Smooth muscle cell (in vitro differentiated cells): ENCODE data around the gene TNRC18. TPM values are rescaled to one million over a fixed set of nuclear protein-coding genes. Genes with fewer than 3 reads are reported as not detected.
"Not testable (repeated sequence)": the region's sequence is repeated elsewhere in the genome, so short reads cannot be mapped to it uniquely, and the experiment has no call there.

Source experiments
- DNase-seq: peaks from one replicate; lab custom pipeline; 2025; ENCODE audit not compliant: unreplicated experiment; lab: John Stamatoyannopoulos, UW
- H2AFZ ChIP-seq: fragments of 200-600 bp; sonication (generic); 2 replicates; pipeline ENCODE4 v1.6.0; 2016; ENCODE audit warnings: antibody characterized with exemption, low read depth, mild to moderate bottlenecking
- H3F3A ChIP-seq: fragments of 200-600 bp; sonication (generic); 2 replicates; pipeline ENCODE4 v1.6.0; 2017; ENCODE audit warnings: antibody characterized with exemption, low read depth
- H3K27ac ChIP-seq: fragments of 200-600 bp; sonication (generic); 2 replicates; pipeline ENCODE4 v1.5.1; 2016; ENCODE audit warnings: low read depth, mild to moderate bottlenecking
- H3K27me3 ChIP-seq: fragments of 200-600 bp; sonication (generic); 2 replicates; pipeline ENCODE4 v1.6.1; 2016; ENCODE audit warnings: low read depth, mild to moderate bottlenecking
- H3K36me3 ChIP-seq: fragments of 200-600 bp; sonication (generic); 2 replicates; pipeline ENCODE4 v1.5.1; 2016; ENCODE audit warnings: low read depth
- H3K4me1 ChIP-seq: fragments of 200-600 bp; sonication (generic); 2 replicates; pipeline ENCODE4 v1.5.1; 2016; ENCODE audit warnings: low read depth
- H3K4me2 ChIP-seq: fragments of 200-600 bp; sonication (generic); 2 replicates; pipeline ENCODE4 v1.6.0; 2016; ENCODE audit warnings: mild to moderate bottlenecking
- H3K4me3 ChIP-seq: fragments of 200-600 bp; sonication (generic); 2 replicates; pipeline ENCODE4 v1.5.1; 2016; ENCODE audit warnings: mild to moderate bottlenecking
- H3K79me2 ChIP-seq: fragments of 200-600 bp; sonication (generic); 2 replicates; pipeline ENCODE4 v1.6.0; 2016; ENCODE audit warnings: low read depth, mild to moderate bottlenecking
- H3K9ac ChIP-seq: fragments of 200-600 bp; sonication (generic); 2 replicates; pipeline ENCODE4 v1.6.0; 2016; ENCODE audit warnings: low read depth
- H3K9me3 ChIP-seq: fragments of 200-600 bp; sonication (generic); replicated peaks from 2 replicates; pipeline ENCODE4 v1.5.1; 2016; ENCODE audit warnings: low read depth
- H4K20me1 ChIP-seq: fragments of 200-600 bp; sonication (generic); 2 replicates; pipeline ENCODE4 v1.6.0; 2016; ENCODE audit warnings: low read depth
- CTCF ChIP-seq: fragments of 200-600 bp; sonication (generic); IDR thresholded peaks from 2 replicates; pipeline ENCODE4 v1.5.1; 2017; ENCODE audit warnings: borderline replicate concordance, mild to moderate bottlenecking, antibody characterized with exemption; ENCODE audit not compliant: insufficient read depth, poor library complexity, severe bottlenecking
- WGBS: methylation state at CpG from one replicate; pipeline ENCODE4 v1.1.7; 2016; ENCODE audit warnings: low lambda C conversion rate; 5-methylcytosine and 5-hydroxymethylcytosine counted together
- polyA plus RNA-seq: library from polyadenylated mRNA; unstranded; fragments of >200 nt; fragmentation: Nextera tagmentation; extraction: Ambion mirVana; gene quantifications from 2 replicates; pipeline ENCODE4 v1.2.1, GENCODE V29; 2016
- total RNA-seq: library from RNA; depleted of rRNA; stranded (reverse); fragments of >200 nt; gene quantifications from 2 replicates; pipeline ENCODE4 v1.2.3, GENCODE V29; 2014

The TNRC18 gene
- total and polyA plus RNA-seq, 2 experiments from 2014 or later = 6.4 to 40.3 TPM

GRCh38 chr7:5309146-5309545, 114.5 kb downstream of the TNRC18 start:
- H4K20me1 ChIP-seq = no peaks in the 10 kb centered on the region
- WGBS = 98% methylated on average over 23 of the region's 25 CpGs
- no peak for DNase-seq

GRCh38 chr7:5307221-5308142, 116.2 kb downstream of the TNRC18 start:
- 97% methylated on average over 37 of the region's 39 CpGs for WGBS
- not testable (repeated sequence) for H3K4me2 ChIP-seq, H3K27ac ChIP-seq, H3K9ac ChIP-seq, H2AFZ ChIP-seq, H3K9me3 ChIP-seq, H3K4me1 ChIP-seq, DNase-seq, H4K20me1 ChIP-seq, H3F3A ChIP-seq, H3K36me3 ChIP-seq, H3K4me3 ChIP-seq, H3K79me2 ChIP-seq, H3K27me3 ChIP-seq

More at GRCh38 chr7:5309146-5309545, 114.5 kb downstream of the TNRC18 start:
- H2AFZ ChIP-seq = no peak overlapping the region
- H3K9me3 ChIP-seq = no peaks in the 10 kb centered on the region
- H3K79me2 ChIP-seq = no peaks in the 10 kb centered on the region
- H3K27me3 ChIP-seq = no peaks in the 10 kb centered on the region
- no peak overlapping the region for H3K9ac ChIP-seq
- no peaks in the 10 kb centered on the region for H3K36me3 ChIP-seq
- H3K4me2 ChIP-seq = no peak overlapping the region
- no peaks in the 10 kb centered on the region for H3K4me1 ChIP-seq
- no peaks in the 10 kb centered on the region for H3F3A ChIP-seq
- no peak overlapping the region for H3K27ac ChIP-seq
- no peak overlapping the region for H3K4me3 ChIP-seq
- TF ChIP-seq CTCF = no peak

GRCh38 chr7:5305050-5305449, 118.6 kb downstream of the TNRC18 start:
- WGBS = 92% methylated on average over 9 of the region's 9 CpGs

GRCh38 chr7:5303591-5304505, 119.8 kb downstream of the TNRC18 start:
- no peaks in the 10 kb centered on the region for H3F3A ChIP-seq
- no peaks in the 10 kb centered on the region for H3K27me3 ChIP-seq
- H3K9me3 ChIP-seq = no peaks in the 10 kb centered on the region
- H3K9ac ChIP-seq = no peak overlapping the region
- H3K36me3 ChIP-seq = no peaks in the 10 kb centered on the region
- H2AFZ ChIP-seq = no peak overlapping the region
- no peak for DNase-seq
- no peak overlapping the region for H3K4me3 ChIP-seq
- no peak for TF ChIP-seq CTCF
- WGBS = 94% methylated on average over 35 of the region's 35 CpGs
- H3K79me2 ChIP-seq = no peaks in the 10 kb centered on the region
- H3K4me1 ChIP-seq = no peaks in the 10 kb centered on the region
- H4K20me1 ChIP-seq = no peaks in the 10 kb centered on the region
- no peak overlapping the region for H3K27ac ChIP-seq
- H3K4me2 ChIP-seq = no peak overlapping the region

More at GRCh38 chr7:5305050-5305449, 118.6 kb downstream of the TNRC18 start:
- H3F3A ChIP-seq, H3K9me3 ChIP-seq, H3K4me1 ChIP-seq, H3K4me2 ChIP-seq, H3K4me3 ChIP-seq, H3K9ac ChIP-seq, DNase-seq, H3K79me2 ChIP-seq, H3K27me3 ChIP-seq, H2AFZ ChIP-seq, H4K20me1 ChIP-seq, H3K27ac ChIP-seq, H3K36me3 ChIP-seq: not testable (repeated sequence)
